Measurements from ENCODE around the gene CPTP. TPM values are rescaled to one million over a fixed set of nuclear protein-coding genes. Genes with fewer than 3 reads are reported as not detected.

The CPTP gene
- total and polyA plus RNA-seq, 2 of the 13 experiments (the other 11 are each of a cell fraction or from before 2014, with no cell fraction given) = 5.5 to 9.3 TPM

DNA sequence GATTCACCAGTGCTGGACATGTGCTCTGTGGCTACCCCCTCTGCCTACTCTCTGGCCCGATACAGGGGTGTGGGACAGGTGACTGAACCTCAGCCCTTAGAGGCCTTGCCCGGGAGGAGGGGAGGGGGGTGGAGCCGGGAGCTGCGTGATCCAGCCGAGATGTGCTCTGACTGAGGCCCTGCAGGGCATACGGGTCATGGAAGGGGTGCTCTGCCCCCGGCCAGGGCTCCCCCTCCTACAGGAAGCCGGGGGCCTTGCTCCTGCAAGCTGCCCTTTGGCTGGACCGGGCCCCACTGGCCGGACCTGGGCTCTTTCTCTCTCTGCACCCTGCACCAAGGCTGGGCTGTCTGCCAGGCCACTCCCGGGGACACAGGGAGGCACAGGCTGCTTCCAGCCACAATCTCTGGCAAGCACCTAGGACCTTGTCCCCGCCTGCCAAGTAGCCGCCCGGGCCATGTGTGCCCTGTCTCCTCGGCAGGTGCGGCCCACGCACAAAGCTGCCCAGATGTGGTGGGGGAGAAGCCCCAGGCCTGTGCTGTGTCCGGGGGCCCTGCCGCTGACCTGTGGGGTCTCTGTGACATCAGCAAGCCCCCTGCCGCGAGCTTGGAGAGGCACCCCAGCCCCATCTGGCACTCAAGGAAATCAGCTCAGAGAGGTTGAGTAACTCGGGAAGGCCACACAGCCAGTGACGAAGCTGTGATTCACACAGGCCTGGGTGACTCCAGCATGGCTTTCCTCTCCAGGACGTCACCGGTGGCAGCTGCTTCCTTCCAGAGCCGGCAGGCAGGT is 42.9 kb upstream of the CPTP start (continued):
- TF ChIP-seq, protein P1, sequence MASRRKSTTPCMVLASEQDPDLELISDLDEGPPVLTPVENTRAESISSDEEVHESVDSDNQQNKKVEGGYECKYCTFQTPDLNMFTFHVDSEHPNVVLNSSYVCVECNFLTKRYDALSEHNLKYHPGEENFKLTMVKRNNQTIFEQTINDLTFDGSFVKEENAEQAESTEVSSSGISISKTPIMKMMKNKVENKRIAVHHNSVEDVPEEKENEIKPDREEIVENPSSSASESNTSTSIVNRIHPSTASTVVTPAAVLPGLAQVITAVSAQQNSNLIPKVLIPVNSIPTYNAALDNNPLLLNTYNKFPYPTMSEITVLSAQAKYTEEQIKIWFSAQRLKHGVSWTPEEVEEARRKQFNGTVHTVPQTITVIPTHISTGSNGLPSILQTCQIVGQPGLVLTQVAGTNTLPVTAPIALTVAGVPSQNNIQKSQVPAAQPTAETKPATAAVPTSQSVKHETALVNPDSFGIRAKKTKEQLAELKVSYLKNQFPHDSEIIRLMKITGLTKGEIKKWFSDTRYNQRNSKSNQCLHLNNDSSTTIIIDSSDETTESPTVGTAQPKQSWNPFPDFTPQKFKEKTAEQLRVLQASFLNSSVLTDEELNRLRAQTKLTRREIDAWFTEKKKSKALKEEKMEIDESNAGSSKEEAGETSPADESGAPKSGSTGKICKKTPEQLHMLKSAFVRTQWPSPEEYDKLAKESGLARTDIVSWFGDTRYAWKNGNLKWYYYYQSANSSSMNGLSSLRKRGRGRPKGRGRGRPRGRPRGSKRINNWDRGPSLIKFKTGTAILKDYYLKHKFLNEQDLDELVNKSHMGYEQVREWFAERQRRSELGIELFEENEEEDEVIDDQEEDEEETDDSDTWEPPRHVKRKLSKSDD (CRISPR knock-in tag; IDR thresholded peaks at IDR 0.05; ENCODE audit: low read depth) = no peak
- TF ChIP-seq PTBP1 (IDR thresholded peaks at IDR 0.05; ENCODE audit: low read depth, low read length, poor library complexity, severe bottlenecking) (no peak), ZBTB7A (CRISPR knock-in tag; IDR thresholded peaks at IDR 0.05) (no peak; the same call in 1 of the 2 replicates), ERF (CRISPR knock-in tag; IDR thresholded peaks at IDR 0.05) (peak; percentile 45), FOXA3 (CRISPR knock-in tag; IDR thresholded peaks at IDR 0.05) (no peak), TOPORS (CRISPR knock-in tag; IDR thresholded peaks at IDR 0.05) (no peak), KLF9 (CRISPR knock-in tag; IDR thresholded peaks at IDR 0.05; ENCODE audit: low read depth) (no peak), PAWR (CRISPR knock-in tag; IDR thresholded peaks at IDR 0.05; ENCODE audit: borderline replicate concordance) (no peak), ZMYM3 (CRISPR knock-in tag; IDR thresholded peaks at IDR 0.05) (peak; percentile 99), XRCC5 (optimal IDR thresholded peaks at IDR 0.05; ENCODE audit: low read length) (peak; percentile 22), ZNF138 (CRISPR knock-in tag; IDR thresholded peaks at IDR 0.05; ENCODE audit: low read depth) (no peak; the same call in 1 of the 2 replicates), STAT5B (CRISPR knock-in tag; IDR thresholded peaks at IDR 0.05) (no peak)
- TF ChIP-seq, protein P2, sequence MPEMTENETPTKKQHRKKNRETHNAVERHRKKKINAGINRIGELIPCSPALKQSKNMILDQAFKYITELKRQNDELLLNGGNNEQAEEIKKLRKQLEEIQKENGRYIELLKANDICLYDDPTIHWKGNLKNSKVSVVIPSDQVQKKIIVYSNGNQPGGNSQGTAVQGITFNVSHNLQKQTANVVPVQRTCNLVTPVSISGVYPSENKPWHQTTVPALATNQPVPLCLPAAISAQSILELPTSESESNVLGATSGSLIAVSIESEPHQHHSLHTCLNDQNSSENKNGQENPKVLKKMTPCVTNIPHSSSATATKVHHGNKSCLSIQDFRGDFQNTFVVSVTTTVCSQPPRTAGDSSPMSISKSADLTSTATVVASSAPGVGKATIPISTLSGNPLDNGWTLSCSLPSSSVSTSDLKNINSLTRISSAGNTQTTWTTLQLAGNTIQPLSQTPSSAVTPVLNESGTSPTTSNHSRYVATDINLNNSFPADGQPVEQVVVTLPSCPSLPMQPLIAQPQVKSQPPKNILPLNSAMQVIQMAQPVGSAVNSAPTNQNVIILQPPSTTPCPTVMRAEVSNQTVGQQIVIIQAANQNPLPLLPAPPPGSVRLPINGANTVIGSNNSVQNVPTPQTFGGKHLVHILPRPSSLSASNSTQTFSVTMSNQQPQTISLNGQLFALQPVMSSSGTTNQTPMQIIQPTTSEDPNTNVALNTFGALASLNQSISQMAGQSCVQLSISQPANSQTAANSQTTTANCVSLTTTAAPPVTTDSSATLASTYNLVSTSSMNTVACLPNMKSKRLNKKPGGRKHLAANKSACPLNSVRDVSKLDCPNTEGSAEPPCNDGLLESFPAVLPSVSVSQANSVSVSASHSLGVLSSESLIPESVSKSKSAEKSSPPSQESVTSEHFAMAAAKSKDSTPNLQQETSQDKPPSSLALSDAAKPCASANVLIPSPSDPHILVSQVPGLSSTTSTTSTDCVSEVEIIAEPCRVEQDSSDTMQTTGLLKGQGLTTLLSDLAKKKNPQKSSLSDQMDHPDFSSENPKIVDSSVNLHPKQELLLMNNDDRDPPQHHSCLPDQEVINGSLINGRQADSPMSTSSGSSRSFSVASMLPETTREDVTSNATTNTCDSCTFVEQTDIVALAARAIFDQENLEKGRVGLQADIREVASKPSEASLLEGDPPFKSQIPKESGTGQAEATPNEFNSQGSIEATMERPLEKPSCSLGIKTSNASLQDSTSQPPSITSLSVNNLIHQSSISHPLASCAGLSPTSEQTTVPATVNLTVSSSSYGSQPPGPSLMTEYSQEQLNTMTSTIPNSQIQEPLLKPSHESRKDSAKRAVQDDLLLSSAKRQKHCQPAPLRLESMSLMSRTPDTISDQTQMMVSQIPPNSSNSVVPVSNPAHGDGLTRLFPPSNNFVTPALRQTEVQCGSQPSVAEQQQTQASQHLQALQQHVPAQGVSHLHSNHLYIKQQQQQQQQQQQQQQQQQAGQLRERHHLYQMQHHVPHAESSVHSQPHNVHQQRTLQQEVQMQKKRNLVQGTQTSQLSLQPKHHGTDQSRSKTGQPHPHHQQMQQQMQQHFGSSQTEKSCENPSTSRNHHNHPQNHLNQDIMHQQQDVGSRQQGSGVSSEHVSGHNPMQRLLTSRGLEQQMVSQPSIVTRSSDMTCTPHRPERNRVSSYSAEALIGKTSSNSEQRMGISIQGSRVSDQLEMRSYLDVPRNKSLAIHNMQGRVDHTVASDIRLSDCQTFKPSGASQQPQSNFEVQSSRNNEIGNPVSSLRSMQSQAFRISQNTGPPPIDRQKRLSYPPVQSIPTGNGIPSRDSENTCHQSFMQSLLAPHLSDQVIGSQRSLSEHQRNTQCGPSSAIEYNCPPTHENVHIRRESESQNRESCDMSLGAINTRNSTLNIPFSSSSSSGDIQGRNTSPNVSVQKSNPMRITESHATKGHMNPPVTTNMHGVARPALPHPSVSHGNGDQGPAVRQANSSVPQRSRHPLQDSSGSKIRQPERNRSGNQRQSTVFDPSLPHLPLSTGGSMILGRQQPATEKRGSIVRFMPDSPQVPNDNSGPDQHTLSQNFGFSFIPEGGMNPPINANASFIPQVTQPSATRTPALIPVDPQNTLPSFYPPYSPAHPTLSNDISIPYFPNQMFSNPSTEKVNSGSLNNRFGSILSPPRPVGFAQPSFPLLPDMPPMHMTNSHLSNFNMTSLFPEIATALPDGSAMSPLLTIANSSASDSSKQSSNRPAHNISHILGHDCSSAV (CRISPR knock-in tag; IDR thresholded peaks at IDR 0.05; ENCODE audit: borderline replicate concordance) = 0 out of 2 replicates have a peak, but pooled peaks have one; percentile 33
